ENCODE results near the gene IL23R. TPM values are rescaled to one million over a fixed set of nuclear protein-coding genes. Genes with fewer than 3 reads are reported as not detected.

Gene IL23R
- polyA plus RNA-seq, 1 of the 3 experiments (the other 2 are of a cell fraction) = not detected

DNA sequence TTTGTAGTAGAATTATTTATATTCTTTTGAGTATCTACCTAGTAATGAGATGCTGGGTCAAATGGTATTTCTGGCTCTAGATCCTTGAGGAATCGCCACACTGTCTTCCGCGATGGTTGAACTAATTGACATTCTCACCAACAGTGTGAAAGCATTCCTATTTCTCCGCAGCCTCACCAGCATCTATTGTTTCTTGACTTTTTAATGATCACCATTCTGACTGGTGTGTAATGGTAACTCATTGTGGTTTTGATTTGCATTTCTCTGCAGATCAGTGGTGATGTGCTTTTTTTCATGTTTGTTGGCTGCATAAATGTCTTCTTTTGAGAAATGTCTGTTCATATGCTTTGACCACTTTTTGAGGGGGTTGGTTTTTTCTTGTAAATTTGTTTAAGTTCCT is 15.3 kb upstream of the IL23R start:
- 92% methylated on average over 4 of the region's 4 CpGs for WGBS (ENCODE audit: low lambda C conversion rate)
- Histone ChIP-seq H3K4me2 (no peak overlapping the region), H2AFZ (ENCODE audit: low read depth) (no peak overlapping the region), H3K36me3 (replicated peaks in 1 of 2; ENCODE audit: control insufficient read depth in 1 of 2, insufficient read depth in 2 of 2, low read length in 1 of 2) (no peaks in the 10 kb centered on the region), H3K4me3 (ENCODE audit: low read depth in 2 of 2, low read length in 1 of 2) (no peak overlapping the region), H3K79me2 (ENCODE audit: insufficient read depth) (no peaks in the 10 kb centered on the region), H3K4me1 (ENCODE audit: control insufficient read depth in 1 of 2, insufficient read depth in 2 of 2, low read depth in 1 of 2, low read length in 1 of 2) (no peaks in the 10 kb centered on the region), H3F3A (replicated peaks; ENCODE audit: insufficient read depth) (no peaks in the 10 kb centered on the region), H4K20me1 (ENCODE audit: insufficient read depth) (no peaks in the 10 kb centered on the region), H3K9me3 (no peaks in the 10 kb centered on the region), H3K27ac (ENCODE audit: low read depth in 2 of 2, low read length in 1 of 2) (no peak overlapping the region), H3K9ac (no peak overlapping the region), H3K9me2 (no peaks in the 10 kb centered on the region), H3K27me3 (ENCODE audit: insufficient read depth) (no peaks in the 10 kb centered on the region; the same call in 1 of the 2 replicates)
- DNase-seq = no peak
- POLR2A ChIA-PET = no interaction called here
- CTCF ChIA-PET = interaction anchor here (1.8 to 5.1 kb wide), 3 partner anchors 13 to 155 kb away, joined by 8 to 61 read pairs (median 43); no protein-coding TSS in a partner anchor
- TF ChIP-seq, protein P1, sequence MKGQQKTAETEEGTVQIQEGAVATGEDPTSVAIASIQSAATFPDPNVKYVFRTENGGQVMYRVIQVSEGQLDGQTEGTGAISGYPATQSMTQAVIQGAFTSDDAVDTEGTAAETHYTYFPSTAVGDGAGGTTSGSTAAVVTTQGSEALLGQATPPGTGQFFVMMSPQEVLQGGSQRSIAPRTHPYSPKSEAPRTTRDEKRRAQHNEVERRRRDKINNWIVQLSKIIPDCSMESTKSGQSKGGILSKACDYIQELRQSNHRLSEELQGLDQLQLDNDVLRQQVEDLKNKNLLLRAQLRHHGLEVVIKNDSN (IDR thresholded peaks at IDR 0.05; ENCODE audit: borderline replicate concordance, low read depth) = no peak
- TF ChIP-seq EZH2phosphoT487 (IDR thresholded peaks at IDR 0.05; ENCODE audit: borderline replicate concordance, low read depth) (no peak), CHD2 (IDR thresholded peaks at IDR 0.05; ENCODE audit: low read length, partially characterized antibody) (no peak), GATA2 (CRISPR knock-in tag; IDR thresholded peaks at IDR 0.05) (no peak), SMC3 (IDR thresholded peaks at IDR 0.05; ENCODE audit: low read depth, low read length) (no peak), MXI1 (IDR thresholded peaks at IDR 0.05; ENCODE audit: low read depth, low read length) (no peak), RFX5 (IDR thresholded peaks at IDR 0.05; ENCODE audit: low read length) (no peak), FOXJ3 (CRISPR knock-in tag; IDR thresholded peaks at IDR 0.05) (no peak), RAD21 (IDR thresholded peaks at IDR 0.05; ENCODE audit: low read length) (no peak)
- TF ChIP-seq, protein P2, sequence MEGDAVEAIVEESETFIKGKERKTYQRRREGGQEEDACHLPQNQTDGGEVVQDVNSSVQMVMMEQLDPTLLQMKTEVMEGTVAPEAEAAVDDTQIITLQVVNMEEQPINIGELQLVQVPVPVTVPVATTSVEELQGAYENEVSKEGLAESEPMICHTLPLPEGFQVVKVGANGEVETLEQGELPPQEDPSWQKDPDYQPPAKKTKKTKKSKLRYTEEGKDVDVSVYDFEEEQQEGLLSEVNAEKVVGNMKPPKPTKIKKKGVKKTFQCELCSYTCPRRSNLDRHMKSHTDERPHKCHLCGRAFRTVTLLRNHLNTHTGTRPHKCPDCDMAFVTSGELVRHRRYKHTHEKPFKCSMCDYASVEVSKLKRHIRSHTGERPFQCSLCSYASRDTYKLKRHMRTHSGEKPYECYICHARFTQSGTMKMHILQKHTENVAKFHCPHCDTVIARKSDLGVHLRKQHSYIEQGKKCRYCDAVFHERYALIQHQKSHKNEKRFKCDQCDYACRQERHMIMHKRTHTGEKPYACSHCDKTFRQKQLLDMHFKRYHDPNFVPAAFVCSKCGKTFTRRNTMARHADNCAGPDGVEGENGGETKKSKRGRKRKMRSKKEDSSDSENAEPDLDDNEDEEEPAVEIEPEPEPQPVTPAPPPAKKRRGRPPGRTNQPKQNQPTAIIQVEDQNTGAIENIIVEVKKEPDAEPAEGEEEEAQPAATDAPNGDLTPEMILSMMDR (IDR thresholded peaks at IDR 0.05) = no peak
- TF ChIP-seq, protein P3, sequence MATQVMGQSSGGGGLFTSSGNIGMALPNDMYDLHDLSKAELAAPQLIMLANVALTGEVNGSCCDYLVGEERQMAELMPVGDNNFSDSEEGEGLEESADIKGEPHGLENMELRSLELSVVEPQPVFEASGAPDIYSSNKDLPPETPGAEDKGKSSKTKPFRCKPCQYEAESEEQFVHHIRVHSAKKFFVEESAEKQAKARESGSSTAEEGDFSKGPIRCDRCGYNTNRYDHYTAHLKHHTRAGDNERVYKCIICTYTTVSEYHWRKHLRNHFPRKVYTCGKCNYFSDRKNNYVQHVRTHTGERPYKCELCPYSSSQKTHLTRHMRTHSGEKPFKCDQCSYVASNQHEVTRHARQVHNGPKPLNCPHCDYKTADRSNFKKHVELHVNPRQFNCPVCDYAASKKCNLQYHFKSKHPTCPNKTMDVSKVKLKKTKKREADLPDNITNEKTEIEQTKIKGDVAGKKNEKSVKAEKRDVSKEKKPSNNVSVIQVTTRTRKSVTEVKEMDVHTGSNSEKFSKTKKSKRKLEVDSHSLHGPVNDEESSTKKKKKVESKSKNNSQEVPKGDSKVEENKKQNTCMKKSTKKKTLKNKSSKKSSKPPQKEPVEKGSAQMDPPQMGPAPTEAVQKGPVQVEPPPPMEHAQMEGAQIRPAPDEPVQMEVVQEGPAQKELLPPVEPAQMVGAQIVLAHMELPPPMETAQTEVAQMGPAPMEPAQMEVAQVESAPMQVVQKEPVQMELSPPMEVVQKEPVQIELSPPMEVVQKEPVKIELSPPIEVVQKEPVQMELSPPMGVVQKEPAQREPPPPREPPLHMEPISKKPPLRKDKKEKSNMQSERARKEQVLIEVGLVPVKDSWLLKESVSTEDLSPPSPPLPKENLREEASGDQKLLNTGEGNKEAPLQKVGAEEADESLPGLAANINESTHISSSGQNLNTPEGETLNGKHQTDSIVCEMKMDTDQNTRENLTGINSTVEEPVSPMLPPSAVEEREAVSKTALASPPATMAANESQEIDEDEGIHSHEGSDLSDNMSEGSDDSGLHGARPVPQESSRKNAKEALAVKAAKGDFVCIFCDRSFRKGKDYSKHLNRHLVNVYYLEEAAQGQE (IDR thresholded peaks at IDR 0.05; ENCODE audit: low read depth, low read length) = no peak
- TF ChIP-seq, protein P4, sequence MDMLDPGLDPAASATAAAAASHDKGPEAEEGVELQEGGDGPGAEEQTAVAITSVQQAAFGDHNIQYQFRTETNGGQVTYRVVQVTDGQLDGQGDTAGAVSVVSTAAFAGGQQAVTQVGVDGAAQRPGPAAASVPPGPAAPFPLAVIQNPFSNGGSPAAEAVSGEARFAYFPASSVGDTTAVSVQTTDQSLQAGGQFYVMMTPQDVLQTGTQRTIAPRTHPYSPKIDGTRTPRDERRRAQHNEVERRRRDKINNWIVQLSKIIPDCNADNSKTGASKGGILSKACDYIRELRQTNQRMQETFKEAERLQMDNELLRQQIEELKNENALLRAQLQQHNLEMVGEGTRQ (IDR thresholded peaks at IDR 0.05; ENCODE audit: borderline replicate concordance, low read depth, low read length) = no peak

Data from SK-N-SH (cell line).